Measurements from ENCODE around the gene GPATCH2.

Gene GPATCH2

DNA sequence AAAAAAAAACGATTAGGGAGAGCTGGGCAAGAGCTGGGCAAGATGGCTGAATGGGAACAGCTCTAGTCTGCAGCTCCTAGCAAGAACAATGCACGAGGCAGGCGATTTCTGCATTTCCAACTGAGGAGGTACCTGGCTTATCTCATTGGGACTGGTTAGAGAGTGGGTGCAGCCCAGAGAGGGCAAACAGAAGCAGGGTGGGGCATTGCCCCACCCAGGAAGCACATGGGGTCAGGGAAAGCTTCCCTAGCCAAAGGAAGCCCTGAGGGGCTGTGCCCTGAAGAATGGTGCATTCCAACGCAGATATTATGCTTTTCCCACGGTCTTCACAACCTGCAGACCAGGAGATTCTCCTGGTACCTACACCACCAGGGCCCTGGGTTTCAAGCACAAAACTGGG lies 251.6 kb downstream of the GPATCH2 start:
- in situ Hi-C loops (cut with MboI; ENCODE audit: low sequenced_read_pairs): no loop called here

Data from hTERT RPE-1 (cell line).